GM19324 (cell line): Measurements from ENCODE around the gene CD6.

Experiments used
- ATAC-seq: cut with Tn5 transposase; IDR thresholded peaks from one replicate; pipeline ENCODE4 v1.9.1; 2021; ENCODE audit warnings: mild to moderate bottlenecking, moderate library complexity; ENCODE audit not compliant: unreplicated experiment, low FRiP score

CD6 gene

DNA sequence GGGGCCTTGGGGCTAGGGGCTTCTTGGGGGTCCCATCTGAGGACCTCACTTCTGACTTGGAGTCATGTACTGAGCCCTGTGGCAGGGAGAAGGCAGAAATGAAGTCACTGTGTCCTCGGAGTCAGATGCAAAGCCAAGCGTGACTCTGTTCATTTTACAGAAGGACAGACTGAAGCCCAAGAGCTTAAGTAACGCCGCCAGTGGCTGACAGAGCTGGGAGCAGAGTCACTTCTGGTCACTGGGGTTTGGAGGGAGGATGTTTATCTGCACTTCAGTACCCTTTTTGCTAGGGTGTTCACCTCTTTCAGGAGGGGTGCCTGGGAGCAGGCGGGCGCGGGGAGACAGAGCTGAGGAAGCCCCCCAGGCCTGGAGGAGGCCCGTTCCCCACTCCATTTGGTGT lies 10.7 kb downstream of the CD6 start:
- ATAC-seq, result no peak

DNA sequence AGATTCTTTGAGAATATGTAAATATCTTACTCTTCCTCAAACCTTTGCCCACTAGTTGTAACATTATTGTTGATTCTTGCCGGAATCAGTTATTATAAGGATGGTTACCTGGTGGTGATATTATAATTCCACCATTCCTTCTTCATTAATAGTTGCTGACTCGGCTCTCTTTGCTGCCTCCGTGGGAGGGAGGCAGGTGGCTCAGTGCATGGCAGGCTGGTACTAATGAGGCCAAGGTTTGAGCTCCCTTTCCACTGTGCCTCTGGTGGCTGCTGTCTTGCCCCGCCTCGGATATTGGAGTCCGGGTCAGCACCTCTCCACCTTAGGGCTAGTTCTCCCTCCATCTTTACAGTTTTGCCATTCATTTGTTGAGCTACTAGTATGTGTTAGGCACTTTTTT lies 12.7 kb downstream of the CD6 start:
- ATAC-seq, result no peak

DNA sequence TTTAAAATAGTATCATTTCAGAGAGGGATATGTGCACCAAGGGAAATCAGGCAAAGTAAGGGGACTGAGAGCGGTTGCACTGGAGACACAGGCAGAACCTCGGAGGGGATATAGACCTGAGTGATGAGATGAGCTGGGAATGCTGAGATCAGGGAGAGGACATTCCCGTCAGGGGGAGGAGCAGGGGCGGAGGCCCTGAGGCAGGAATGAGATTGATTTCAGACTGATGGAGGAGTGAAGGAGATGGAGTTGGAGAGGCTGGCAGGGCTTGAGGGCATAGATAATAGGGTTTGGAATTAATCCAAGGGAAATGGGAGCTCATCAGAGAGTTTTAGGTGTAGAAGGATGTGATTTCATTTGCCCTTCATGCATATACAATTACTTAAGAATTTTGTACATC lies 13.2 kb downstream of the CD6 start:
- no peak for ATAC-seq

- no peak for ATAC-seq
These were observed 14.0 kb downstream of the CD6 start for GRCh38 chr11:60985501-60985900.

DNA sequence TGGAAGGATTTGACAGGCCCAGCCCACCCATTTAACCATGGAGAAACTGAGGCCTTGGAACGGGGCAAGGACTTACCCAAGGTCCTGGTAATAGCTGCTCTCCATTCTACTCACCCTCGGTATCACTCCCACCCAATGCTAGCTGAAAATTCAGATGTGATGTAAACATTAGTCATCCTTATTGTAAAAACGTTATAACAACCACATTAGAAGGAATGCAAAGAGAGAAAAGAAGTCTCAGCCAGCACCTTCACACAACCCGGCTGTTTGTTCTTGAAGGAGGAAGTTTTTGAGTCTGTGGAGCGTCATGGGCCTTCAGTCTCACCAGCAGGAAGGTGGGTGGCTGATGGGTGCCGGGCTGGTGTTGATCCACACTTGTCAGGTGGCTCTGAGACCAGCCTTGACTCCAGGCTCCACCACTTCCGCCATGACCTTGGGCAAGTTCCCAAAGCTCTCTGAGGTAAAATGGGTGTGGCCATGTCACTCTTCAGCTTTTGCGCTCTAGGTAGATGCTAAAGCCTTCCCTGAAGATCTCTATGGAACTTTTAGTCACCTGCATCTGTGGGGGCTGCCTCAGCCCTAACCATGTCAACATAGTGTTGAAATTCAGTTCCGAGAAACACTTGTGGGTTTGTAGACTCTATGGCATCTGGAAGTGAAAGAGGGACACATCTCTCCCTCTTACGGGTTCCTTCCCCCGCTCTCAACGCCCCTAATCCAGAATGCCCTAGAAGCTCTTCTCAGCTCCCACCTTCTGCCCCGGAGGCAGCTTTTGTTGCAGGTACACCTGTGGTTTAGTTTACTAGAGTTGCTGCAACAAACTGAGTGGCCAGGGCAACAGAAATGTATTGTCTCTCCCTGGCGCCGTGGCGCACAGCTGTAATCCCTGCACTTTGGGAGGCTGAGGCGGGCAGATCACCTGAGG lies 14.8 kb downstream of the CD6 start:
- no peak for ATAC-seq

GRCh38 chr11:60987577-60988277 lies 16.2 kb downstream of the CD6 start:
- no peak for ATAC-seq

DNA sequence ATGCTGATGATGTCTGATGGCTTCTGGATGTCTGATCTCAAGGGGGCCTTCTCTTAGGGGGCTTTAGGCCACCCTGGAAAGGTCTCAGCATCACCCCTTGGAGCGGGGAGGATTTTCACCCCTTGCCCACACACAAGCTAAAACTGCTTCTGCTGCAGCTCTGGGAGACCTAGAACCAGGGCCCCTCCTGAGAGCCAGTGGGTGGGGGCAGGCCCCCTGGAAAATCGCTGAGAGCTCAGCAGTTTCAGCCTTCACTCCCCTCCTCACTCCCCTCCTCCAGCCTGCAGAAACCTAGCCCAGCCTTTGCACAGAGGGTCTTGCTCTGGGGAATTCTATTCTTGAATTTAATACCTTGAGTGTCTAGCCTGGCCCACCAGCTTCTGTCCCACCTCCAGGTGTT lies 17.2 kb downstream of the CD6 start:
- ATAC-seq, result no peak

GRCh38 chr11:60989093-60989650 lies 17.7 kb downstream of the CD6 start:
- no peak for ATAC-seq

DNA sequence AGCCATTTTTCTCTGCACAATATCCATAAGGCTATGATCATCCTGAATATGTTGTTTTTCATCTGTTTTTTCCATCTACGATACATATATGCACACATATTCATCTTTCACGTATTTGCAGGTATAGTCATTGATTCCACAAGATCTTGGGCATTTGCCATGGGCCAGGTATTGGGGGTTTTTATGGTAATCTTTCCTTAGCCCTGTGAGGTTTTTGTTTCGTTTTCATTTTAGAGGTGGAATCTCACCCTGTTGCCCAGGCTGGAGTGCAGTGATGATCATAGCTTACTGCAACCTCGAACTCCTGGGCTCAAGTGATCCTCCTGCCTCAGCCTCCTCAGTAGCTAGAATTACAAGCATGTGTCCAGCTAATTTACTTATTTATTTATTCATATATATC lies 20.0 kb downstream of the CD6 start:
- ATAC-seq, result no peak

GRCh38 chr11:60992842-60993409 lies 21.4 kb downstream of the CD6 start:
- ATAC-seq, result no peak

GRCh38 chr11:60993615-60994014 lies 22.1 kb downstream of the CD6 start:
- ATAC-seq, result no peak

DNA sequence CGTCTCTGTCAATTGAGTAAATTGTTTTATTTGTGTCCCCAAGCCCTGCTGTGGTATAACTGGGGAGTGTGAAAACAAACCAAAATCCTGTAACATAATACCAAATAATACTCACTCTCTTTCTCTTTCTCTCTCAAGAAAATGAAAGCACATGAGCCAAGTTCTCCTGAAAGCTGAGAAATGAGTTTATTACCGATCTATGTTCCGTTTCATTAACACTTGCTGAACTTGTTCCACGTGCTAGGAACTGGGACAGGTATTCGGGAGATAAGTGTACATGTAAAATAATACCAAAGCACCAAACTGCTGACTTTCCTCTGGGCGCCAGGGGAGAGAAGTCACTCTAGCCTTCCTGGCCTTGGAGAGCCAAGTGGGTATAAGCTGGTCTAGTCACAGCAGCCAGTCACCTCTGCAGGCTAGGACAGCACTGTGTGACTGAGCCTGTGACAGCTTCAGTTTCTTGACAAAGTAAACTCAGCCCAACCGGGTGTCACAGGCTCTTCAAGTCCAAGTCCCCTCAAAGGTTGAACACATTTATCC lies 23.1 kb downstream of the CD6 start:
- ATAC-seq, result no peak

GRCh38 chr11:60995798-60996197 lies 24.3 kb downstream of the CD6 start:
- no peak for ATAC-seq

DNA sequence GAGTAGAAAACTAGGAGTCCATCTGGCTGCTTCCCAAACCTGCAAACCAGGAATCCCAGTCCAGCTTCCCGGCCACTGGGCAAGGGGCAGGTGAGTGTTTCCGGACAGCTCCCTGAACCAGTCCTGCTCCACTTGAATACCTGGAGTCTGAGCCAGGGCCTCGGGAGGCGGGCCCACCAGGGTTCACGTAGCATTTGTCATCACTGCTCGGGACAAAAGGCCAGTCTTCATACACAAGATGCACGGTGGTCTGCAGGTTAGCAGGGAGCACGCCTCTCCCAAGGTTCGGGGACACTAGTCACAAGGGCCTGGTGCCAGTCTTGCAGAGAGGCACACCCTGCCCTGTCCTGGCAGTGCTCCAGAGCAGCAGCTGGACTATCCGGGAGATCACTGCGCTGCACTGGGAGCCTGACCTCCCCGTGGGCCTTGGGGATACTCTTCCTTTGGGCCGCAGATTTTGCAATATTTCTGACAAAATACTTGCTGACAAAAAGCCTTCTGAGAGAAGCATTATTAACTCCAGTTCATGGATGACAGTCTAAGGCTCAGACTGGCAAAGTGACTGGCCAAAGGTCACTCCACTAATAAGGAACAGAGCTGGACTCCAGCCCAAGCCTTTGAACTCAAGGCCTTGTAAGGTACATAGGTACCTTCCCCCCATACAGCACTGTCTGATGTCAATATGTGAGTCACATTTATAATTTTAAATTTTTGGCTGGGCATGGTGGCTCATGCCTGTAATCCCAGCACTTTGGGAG lies 25.1 kb downstream of the CD6 start:
- no peak for ATAC-seq

GRCh38 chr11:61000426-61000825 lies 28.9 kb downstream of the CD6 start:
- no peak for ATAC-seq

- no peak for ATAC-seq
These were observed 30.5 kb downstream of the CD6 start for GRCh38 chr11:61001931-61002330.

GRCh38 chr11:61002598-61002997 lies 31.1 kb downstream of the CD6 start:
- no peak for ATAC-seq

DNA sequence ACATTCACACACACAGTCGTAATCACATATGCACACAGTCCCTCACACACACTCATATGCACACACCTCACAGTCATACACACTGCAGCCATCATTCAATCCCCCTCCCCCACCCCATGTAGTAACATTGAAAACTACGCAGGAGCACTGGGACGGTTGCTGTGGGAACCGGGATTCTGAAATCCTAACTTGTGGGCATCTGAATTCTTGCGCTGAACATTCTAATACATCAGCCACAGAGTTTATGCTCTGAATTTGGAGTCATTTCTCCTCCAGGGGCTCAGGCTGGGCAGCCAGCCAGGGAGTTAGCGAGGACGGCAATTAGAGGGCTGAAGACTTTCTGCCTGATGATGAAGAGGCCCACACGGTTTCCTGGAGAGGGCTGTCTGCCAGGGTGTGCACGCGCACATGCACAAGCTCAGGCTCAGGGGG lies 32.7 kb downstream of the CD6 start:
- no peak for ATAC-seq

- ATAC-seq, result no peak
These were observed 33.3 kb downstream of the CD6 start for GRCh38 chr11:61004761-61005181.

DNA sequence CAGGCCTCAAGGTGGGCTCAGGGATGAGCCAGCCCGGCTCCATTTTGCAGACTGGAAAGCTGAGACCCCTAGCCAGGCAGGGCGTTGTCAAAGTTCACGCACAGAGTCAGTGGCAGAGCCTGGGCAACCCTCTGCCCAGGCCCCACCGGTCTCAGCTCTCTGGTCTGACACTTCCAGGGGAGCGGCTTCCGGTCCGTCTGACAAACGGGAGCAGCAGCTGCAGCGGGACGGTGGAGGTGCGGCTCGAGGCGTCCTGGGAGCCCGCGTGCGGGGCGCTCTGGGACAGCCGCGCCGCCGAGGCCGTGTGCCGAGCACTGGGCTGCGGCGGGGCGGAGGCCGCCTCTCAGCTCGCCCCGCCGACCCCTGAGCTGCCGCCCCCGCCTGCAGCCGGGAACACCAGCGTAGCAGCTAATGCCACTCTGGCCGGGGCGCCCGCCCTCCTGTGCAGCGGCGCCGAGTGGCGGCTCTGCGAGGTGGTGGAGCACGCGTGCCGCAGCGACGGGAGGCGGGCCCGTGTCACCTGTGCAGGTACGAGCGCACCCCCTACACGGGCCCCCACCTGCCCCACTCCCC lies 36.0 kb downstream of the CD6 start:
- ATAC-seq, result no peak
